NCI-H1694 treated with DMSO at 0.1 percent for 48 hours (cell line): ENCODE results near the gene TOB1.

Experiments
- DNase-seq: peaks from one replicate; lab custom pipeline; 2025; lab: John Stamatoyannopoulos, UW

Gene TOB1

GRCh38 chr17:50832267-50832863 lies 33.8 kb downstream of the TOB1 start:
- no peak for DNase-seq

DNA sequence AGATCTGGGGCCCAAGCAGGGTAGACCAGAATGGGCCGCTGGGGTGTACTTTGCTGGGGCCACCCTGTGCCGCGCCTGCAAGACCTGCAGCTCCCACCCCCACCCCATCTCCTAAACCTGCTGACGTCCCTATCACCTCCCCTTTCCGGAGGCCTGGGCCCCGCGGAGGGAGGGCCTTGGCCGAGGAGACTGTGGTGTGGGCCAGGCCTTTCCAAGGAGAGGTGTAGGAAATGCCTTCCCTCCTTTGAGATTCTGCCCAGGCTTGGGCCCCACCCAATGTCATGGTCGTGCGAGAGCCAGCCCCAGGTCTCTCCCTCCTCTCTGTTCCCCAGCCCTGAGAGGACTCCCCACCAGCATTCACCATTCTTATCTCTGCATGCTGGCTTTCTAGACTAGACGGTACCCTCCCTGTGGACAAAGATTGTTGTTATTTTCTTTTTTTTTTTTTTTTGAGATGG lies 34.7 kb downstream of the TOB1 start:
- no peak for DNase-seq

- peak; percentile 80 for DNase-seq
Measured at GRCh38 chr17:50830994-50831393, 35.2 kb downstream of the TOB1 start.

DNA sequence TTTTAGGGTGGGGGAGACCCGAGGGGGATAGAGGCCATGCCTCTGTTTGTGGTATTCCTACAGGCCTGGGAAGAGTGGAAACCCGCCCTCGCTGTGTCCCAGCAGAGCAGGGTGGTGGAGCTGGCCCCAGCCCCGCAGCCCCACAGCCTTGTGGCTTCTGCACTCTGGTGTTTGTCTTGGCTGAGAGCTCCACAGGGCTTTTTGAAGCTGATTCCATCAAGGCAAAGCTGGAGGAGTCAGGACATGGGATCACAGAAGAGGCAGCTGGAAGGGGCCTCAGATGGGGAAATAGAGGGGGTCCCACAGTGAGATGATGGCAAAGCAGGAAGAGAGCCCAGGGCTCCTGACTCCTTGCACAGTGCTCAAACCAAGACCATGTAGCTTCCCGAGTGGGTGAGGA lies 35.8 kb downstream of the TOB1 start:
- peak; percentile 9 for DNase-seq

DNA sequence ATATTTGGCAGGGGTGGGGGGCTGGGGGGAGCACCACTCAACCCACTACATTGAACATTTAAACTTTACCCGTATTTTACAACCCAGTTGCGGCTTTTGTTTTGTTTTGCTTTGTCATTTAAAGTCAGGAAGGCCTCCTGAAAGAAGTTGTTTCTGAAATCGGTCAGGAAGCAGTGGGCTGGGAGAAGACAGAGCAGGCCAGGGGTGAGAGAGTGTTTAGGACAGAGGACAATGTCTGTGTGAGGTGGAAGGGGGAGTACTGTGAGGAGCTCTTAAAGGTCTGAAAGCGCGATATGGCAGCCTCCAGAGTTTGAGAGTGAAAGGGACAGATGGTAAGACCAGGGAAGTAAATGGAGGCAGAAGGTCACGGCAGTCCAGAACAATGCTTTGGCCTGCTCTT lies 36.8 kb downstream of the TOB1 start:
- DNase-seq, result no peak

- no peak for DNase-seq
Measured at GRCh38 chr17:50828508-50829170, 37.5 kb downstream of the TOB1 start.

- no peak for DNase-seq
Measured at GRCh38 chr17:50825188-50825587, 41.0 kb downstream of the TOB1 start.

- no peak for DNase-seq
Measured at GRCh38 chr17:50824429-50824828, 41.7 kb downstream of the TOB1 start.

DNA sequence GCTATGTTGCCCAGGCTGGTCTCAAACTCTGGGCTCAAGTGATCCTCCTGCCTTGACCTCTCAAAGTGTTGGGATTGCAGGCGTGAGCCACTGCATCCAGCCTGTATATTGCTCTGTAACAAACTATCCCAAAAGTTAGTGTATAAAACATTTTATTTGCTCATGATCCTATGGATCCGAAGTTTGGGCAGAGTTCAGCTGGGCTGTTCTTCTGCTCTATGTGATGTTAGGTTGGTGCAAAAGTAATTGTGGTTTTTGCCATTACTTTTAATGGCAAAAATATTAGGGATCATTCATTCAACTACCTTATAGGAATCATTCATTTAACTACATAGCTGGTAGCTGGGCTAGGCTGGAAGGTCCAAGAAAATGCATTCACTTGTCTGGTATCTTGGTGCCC lies 43.6 kb downstream of the TOB1 start:
- no peak for DNase-seq

- no peak for DNase-seq
Measured at GRCh38 chr17:50820651-50821050, 45.5 kb downstream of the TOB1 start.

GRCh38 chr17:50818921-50819657 lies 47.1 kb downstream of the TOB1 start:
- DNase-seq, result no peak

- no peak for DNase-seq
Measured at GRCh38 chr17:50818261-50818660, 47.9 kb downstream of the TOB1 start.

- no peak for DNase-seq
Measured at GRCh38 chr17:50817838-50818237, 48.3 kb downstream of the TOB1 start.

- DNase-seq, result no peak
Measured at GRCh38 chr17:50816771-50817751, 49.1 kb downstream of the TOB1 start.

DNA sequence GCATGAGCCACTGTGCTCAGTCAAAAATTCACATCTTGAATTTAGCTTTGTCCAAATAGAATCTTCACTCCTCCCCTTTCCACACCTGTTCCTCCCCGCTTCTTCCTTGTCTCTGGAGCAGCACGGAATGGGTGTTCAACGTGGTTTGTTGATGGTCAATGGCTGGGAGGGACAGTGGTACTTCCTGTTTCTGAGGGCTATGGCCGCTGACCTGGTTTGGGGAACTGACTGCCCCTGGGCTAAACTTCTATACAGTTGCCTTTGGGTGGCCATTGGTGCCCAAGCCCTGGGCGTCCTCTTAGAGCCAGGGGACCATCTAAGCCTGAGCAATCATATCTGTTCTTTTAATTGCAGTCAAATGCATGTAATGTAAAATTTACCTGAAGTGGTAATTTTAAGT lies 49.9 kb downstream of the TOB1 start:
- no peak for DNase-seq

- DNase-seq, result no peak
Measured at GRCh38 chr17:50815400-50815799, 50.8 kb downstream of the TOB1 start.

- no peak for DNase-seq
Measured at GRCh38 chr17:50813583-50813982, 52.6 kb downstream of the TOB1 start.
